ENCODE results near the gene RIMS3.

RIMS3 gene

GRCh38 chr1:40665335-40666171, at the start of gene RIMS3:
TSS of gene RIMS3 (minus strand) at chr1:40665682. CDS start at chr1:40641925, 23,757 bp downstream.
- Histone ChIP-seq H4K20me1 (ENCODE audit: low read depth, low read length) (no peaks in the 10 kb centered on the region), H3K4me2 (ENCODE audit: low read depth, low read length, poor library complexity, severe bottlenecking) (peak within 1 kb of the TSS; percentile 53), H3K79me2 (ENCODE audit: insufficient read depth, low read length) (no peaks in the 10 kb centered on the region), H3K27me3 (ENCODE audit: low read length) (no peaks in the 10 kb centered on the region), H3K9ac (ENCODE audit: low read length) (peak within 1 kb of the TSS; percentile 56), H3F3A (ENCODE audit: insufficient read depth) (0 out of 2 replicates have a peak, but pooled peaks cover 4% of the 10 kb centered on the region), H3K9me2 (replicated peaks; ENCODE audit: insufficient read depth, low read length) (no peaks in the 10 kb centered on the region), H3K36me3 (ENCODE audit: low read length) (no peaks in the 10 kb centered on the region), H3K27ac (ENCODE audit: low read depth, low read length) (no peak within 1 kb of the TSS), H2AFZ (ENCODE audit: low read depth, low read length, severe bottlenecking) (peak within 1 kb of the TSS; percentile 96), H3K4me3 (ENCODE audit: insufficient read depth, low read length, poor library complexity, severe bottlenecking) (peak within 1 kb of the TSS; percentile 55), H3K9me3 (ENCODE audit: insufficient read depth, low read length) (no peaks in the 10 kb centered on the region)
- TF ChIP-seq CTCF (IDR thresholded peaks at IDR 0.05; ENCODE audit: insufficient read depth, low read length, poor library complexity, severe bottlenecking): peak; percentile 88
- no peak for TF ChIP-seq EZH2phosphoT487 (conservative IDR thresholded peaks at IDR 0.05; ENCODE audit: low read length)

GRCh38 chr1:40712997-40713396, 47.5 kb upstream of the RIMS3 start:
- Histone ChIP-seq H3F3A (ENCODE audit: insufficient read depth) (peaks cover 18% of the 10 kb centered on the region), H4K20me1 (ENCODE audit: low read depth, low read length) (no peaks in the 10 kb centered on the region), H3K79me2 (ENCODE audit: insufficient read depth, low read length) (peaks cover 96% of the 10 kb centered on the region), H3K4me3 (ENCODE audit: insufficient read depth, low read length, poor library complexity, severe bottlenecking) (no peak overlapping the region), H2AFZ (ENCODE audit: low read depth, low read length, severe bottlenecking) (no peak overlapping the region), H3K9me3 (ENCODE audit: insufficient read depth, low read length) (no peaks in the 10 kb centered on the region), H3K36me3 (ENCODE audit: low read length) (no peaks in the 10 kb centered on the region), H3K4me2 (ENCODE audit: low read depth, low read length, poor library complexity, severe bottlenecking) (peak overlapping the region; percentile 22), H3K27ac (ENCODE audit: low read depth, low read length) (peak overlapping the region; percentile 48), H3K9ac (ENCODE audit: low read length) (no peak overlapping the region), H3K27me3 (ENCODE audit: low read length) (no peaks in the 10 kb centered on the region), H3K9me2 (replicated peaks; ENCODE audit: insufficient read depth, low read length) (no peaks in the 10 kb centered on the region)
- TF ChIP-seq EZH2phosphoT487 (conservative IDR thresholded peaks at IDR 0.05; ENCODE audit: low read length) (no peak), CTCF (IDR thresholded peaks at IDR 0.05; ENCODE audit: insufficient read depth, low read length, poor library complexity, severe bottlenecking) (no peak)

- peak overlapping the region; percentile 89 for H3K4me2 ChIP-seq (ENCODE audit: low read depth, low read length, poor library complexity, severe bottlenecking)
- peaks cover 22% of the 10 kb centered on the region for H3F3A ChIP-seq (ENCODE audit: insufficient read depth)
- no peak overlapping the region for H2AFZ ChIP-seq (ENCODE audit: low read depth, low read length, severe bottlenecking)
- H3K9me3 ChIP-seq (ENCODE audit: insufficient read depth, low read length): no peaks in the 10 kb centered on the region
- TF ChIP-seq EZH2phosphoT487 (conservative IDR thresholded peaks at IDR 0.05; ENCODE audit: low read length) (no peak), CTCF (IDR thresholded peaks at IDR 0.05; ENCODE audit: insufficient read depth, low read length, poor library complexity, severe bottlenecking) (no peak)
- no peaks in the 10 kb centered on the region for H3K27me3 ChIP-seq (ENCODE audit: low read length)
- H3K27ac ChIP-seq (ENCODE audit: low read depth, low read length): peak overlapping the region; percentile 79; the same call in 1 of the 2 replicates
- no peak overlapping the region for H3K9ac ChIP-seq (ENCODE audit: low read length)
- no peak overlapping the region for H3K4me3 ChIP-seq (ENCODE audit: insufficient read depth, low read length, poor library complexity, severe bottlenecking)
- H3K79me2 ChIP-seq (ENCODE audit: insufficient read depth, low read length): peaks cover 96% of the 10 kb centered on the region
- H4K20me1 ChIP-seq (ENCODE audit: low read depth, low read length): no peaks in the 10 kb centered on the region
- H3K36me3 ChIP-seq (ENCODE audit: low read length): no peaks in the 10 kb centered on the region
- H3K9me2 ChIP-seq (replicated peaks; ENCODE audit: insufficient read depth, low read length): no peaks in the 10 kb centered on the region
These were observed 47.0 kb upstream of the RIMS3 start for GRCh38 chr1:40712405-40712944.
